GM19438 (cell line): ENCODE data around the gene PAPSS1.

Experiments
- ATAC-seq: cut with Tn5 transposase; IDR thresholded peaks from one replicate; pipeline ENCODE4 v1.9.1; 2021; ENCODE audit warnings: low read depth; ENCODE audit not compliant: unreplicated experiment

The PAPSS1 gene

DNA sequence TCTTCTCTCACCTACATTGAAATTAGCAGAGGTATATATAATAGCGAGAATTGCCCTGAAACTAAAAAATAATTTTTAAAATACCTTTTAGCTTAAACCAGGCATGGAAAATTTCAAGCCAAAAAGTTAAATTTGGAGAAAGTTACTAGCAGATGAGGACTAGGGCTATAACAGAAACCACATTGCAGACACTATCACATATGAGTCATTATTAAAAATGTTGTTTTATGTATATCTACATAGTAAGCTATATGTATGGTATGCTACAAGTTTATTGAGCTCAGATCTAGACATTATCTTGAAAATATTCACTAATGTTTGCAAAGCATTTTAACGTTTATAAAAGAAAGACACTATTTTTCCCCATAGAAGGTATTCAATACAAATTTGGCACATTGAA, 147.8 kb downstream of the PAPSS1 start:
- ATAC-seq: no peak

DNA sequence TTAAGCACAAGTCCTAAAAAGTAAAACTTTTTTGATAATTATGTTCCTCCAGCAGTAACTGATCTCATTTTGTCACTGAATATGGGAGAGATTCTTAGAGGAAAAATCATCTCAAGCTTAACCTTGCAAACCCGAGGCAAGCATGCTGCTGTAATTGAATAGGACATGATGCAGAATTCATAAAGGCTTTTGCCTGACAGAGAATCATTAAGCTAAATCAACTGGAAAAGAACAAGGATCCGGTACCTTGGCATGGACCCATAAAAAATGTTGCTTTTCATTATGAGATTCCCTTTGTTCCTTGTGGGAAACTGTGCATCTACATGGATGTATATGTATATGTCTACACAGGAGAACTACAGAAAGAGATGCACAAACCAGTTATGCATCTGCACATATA, 149.1 kb downstream of the PAPSS1 start:
- ATAC-seq: no peak

DNA sequence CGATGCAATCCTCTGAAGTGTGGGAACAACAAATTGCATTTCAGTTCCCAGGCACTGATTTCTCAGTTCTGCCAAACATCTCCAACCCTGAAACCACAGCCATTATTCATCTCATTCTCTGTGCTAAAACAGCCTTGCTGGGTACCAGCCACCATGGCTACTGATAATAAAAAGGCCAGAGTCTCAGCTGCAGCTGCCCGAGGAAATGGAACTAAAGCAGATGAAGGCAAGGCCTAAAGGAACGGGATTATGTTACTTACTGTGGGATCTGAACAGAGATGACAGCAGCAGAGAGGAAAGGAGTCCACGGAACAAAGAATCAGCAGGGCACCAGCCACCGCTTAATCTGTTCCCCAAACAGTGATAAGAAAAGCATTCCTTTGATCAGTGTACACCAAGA, 155.7 kb downstream of the PAPSS1 start:
- no peak for ATAC-seq
